Measurements from ENCODE around the gene NAV1.
"Not testable (repeated sequence)": the region's sequence is repeated elsewhere in the genome, so short reads cannot be mapped to it uniquely, and the experiment has no call there.

NAV1 gene

DNA sequence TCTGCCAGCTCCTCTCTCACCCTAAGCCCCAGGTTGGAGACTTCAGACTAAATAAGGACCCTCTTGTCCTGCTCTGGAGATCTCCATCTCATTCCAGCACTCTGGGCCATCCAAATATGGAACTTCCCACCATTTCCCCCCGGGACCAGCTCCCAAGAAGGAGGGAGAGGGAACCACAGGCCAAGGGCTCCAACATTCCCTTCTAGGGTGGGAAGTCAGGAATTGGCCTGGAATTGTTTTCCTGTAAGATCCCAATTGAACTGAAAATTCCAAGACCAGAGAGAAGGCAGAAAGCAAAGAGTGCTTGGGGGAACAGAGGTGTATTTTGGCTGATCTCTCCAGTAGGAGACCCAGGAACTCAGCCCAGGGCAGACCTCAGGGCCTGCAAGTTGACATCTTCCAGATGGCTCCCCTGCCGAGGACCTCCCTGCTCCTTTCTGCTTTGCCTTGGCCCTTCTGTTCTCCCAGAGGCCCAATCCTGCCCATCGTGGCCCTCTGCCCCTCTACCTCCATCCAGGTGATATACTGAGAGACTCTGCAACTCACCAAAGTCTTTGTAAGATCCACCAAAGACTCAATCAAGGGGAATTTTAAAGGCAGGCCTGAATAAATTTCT, 46.9 kb upstream of the NAV1 start:
- no peak overlapping the region for H3K4me3 ChIP-seq (ENCODE audit: low read depth, low read length)
- peak overlapping the region; percentile 14 for H3K27ac ChIP-seq (ENCODE audit: low read depth, low read length)
- no peak overlapping the region for H2AFZ ChIP-seq (ENCODE audit: insufficient read depth, low read length, poor library complexity)
- H4K8ac ChIP-seq (ENCODE audit: low read depth, low read length) = no peak overlapping the region
- no peak overlapping the region for H2AK5ac ChIP-seq (ENCODE audit: low read length)
- H3K36me3 ChIP-seq (ENCODE audit: control insufficient read depth in 1 of 2, insufficient read depth in 2 of 2, low read length in 2 of 2) = peaks cover 59 to 80% of the 10 kb centered on the region in 2 experiments
- DNase-seq = no peak
- H4K12ac ChIP-seq (ENCODE audit: low read depth, low read length) = no peak overlapping the region
- peaks cover 25 to 35% of the 10 kb centered on the region in 2 experiments for H3K4me1 ChIP-seq (ENCODE audit: control insufficient read depth in 1 of 2, insufficient read depth in 2 of 2, low read length in 2 of 2)
- peaks cover 2% of the 10 kb centered on the region for H3K79me2 ChIP-seq (ENCODE audit: control insufficient read depth, insufficient read depth, low read length, poor library complexity)
- no peaks in the 10 kb centered on the region for H3K27me3 ChIP-seq (ENCODE audit: insufficient read depth, low read length)
- peaks cover 6% of the 10 kb centered on the region for H3K9me3 ChIP-seq (ENCODE audit: insufficient read depth, low read depth, low read length)
- no peak overlapping the region for H2BK12ac ChIP-seq (ENCODE audit: low read length)
- peak overlapping the region; percentile 7 for H2BK120ac ChIP-seq (ENCODE audit: insufficient read depth, low read length, poor library complexity)
- H3K4me2 ChIP-seq (ENCODE audit: low read length) = no peak overlapping the region
- no peak overlapping the region for H3K23ac ChIP-seq (ENCODE audit: low read length)
- H3K14ac ChIP-seq (ENCODE audit: low read length) = peak overlapping the region; percentile 17
- no peak overlapping the region for H3K9ac ChIP-seq (ENCODE audit: low read length)
- H4K91ac ChIP-seq (ENCODE audit: low read depth, low read length) = no peak overlapping the region
- peaks cover 17% of the 10 kb centered on the region for H3K79me1 ChIP-seq (ENCODE audit: low read length)
- no peak overlapping the region for H3K18ac ChIP-seq (ENCODE audit: low read length)
- peak overlapping the region; percentile 24 for H2BK5ac ChIP-seq (ENCODE audit: low read depth, low read length, poor library complexity)
- H3K4ac ChIP-seq (ENCODE audit: low read depth, low read length) = peak overlapping the region; percentile 14
- no CpG with 5 or more reads among the region's 3 CpGs for WGBS (ENCODE audit: extremely low coverage, insufficient coverage, insufficient read length)

DNA sequence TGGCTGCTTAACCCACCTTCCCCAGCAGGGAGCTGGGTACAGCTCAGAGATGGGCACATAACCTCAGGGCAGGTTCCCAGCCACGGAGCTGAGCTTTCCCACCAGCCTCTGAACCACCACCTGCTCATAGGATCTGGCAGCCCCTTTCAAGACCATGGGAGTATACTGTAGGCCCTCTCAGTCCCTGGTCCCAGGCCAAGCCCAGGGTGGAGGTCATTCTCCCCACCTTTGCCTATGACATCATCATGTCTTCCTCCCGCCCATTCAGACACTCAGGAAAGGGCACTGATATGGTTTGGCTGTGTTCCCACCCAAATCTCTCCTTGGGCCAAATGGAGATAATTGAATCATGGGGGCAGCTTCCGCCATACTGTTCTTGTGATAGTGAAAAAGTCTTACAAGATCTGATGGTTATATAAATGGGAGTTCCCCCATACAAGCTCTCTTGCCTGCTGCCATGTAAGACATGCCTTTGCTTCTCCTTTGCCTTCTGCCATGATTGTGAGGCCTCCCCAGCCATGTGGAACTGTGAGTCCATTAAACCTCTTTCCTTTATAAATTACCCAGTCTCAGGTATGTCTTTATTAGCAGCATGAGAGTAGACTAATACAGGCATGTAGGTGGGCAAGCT, 45.8 kb upstream of the NAV1 start:
- H4K12ac ChIP-seq (ENCODE audit: low read depth, low read length); H3K23ac ChIP-seq (ENCODE audit: low read length); H3K79me2 ChIP-seq (ENCODE audit: control insufficient read depth, insufficient read depth, low read length, poor library complexity); DNase-seq; H3K4me3 ChIP-seq (ENCODE audit: low read depth, low read length); H2BK120ac ChIP-seq (ENCODE audit: insufficient read depth, low read length, poor library complexity); H3K14ac ChIP-seq (ENCODE audit: low read length); H3K27ac ChIP-seq (ENCODE audit: low read depth, low read length); H3K9me3 ChIP-seq (ENCODE audit: insufficient read depth, low read depth, low read length); H2AK5ac ChIP-seq (ENCODE audit: low read length); H3K27me3 ChIP-seq (ENCODE audit: insufficient read depth, low read length); H3K9ac ChIP-seq (ENCODE audit: low read length); H2BK12ac ChIP-seq (ENCODE audit: low read length); H4K8ac ChIP-seq (ENCODE audit: low read depth, low read length); H3K4me2 ChIP-seq (ENCODE audit: low read length); H2AFZ ChIP-seq (ENCODE audit: insufficient read depth, low read length, poor library complexity): not testable (repeated sequence)
- Histone ChIP-seq H2BK5ac (ENCODE audit: low read depth, low read length, poor library complexity) (peak overlapping the region; percentile 8), H3K36me3 (ENCODE audit: control insufficient read depth in 1 of 2, insufficient read depth in 2 of 2, low read length in 2 of 2) (peaks cover 59 to 72% of the 10 kb centered on the region in 2 experiments), H3K4me1 (ENCODE audit: control insufficient read depth in 1 of 2, insufficient read depth in 2 of 2, low read length in 2 of 2) (peaks cover 25 to 35% of the 10 kb centered on the region in 2 experiments), H3K79me1 (ENCODE audit: low read length) (peaks cover 19% of the 10 kb centered on the region), H4K91ac (ENCODE audit: low read depth, low read length) (peak overlapping the region; percentile 18), H3K4ac (ENCODE audit: low read depth, low read length) (peak overlapping the region; percentile 41), H3K18ac (ENCODE audit: low read length) (peak overlapping the region; percentile 11)
- no CpG with 5 or more reads among the region's 3 CpGs for WGBS (ENCODE audit: extremely low coverage, insufficient coverage, insufficient read length)

DNA sequence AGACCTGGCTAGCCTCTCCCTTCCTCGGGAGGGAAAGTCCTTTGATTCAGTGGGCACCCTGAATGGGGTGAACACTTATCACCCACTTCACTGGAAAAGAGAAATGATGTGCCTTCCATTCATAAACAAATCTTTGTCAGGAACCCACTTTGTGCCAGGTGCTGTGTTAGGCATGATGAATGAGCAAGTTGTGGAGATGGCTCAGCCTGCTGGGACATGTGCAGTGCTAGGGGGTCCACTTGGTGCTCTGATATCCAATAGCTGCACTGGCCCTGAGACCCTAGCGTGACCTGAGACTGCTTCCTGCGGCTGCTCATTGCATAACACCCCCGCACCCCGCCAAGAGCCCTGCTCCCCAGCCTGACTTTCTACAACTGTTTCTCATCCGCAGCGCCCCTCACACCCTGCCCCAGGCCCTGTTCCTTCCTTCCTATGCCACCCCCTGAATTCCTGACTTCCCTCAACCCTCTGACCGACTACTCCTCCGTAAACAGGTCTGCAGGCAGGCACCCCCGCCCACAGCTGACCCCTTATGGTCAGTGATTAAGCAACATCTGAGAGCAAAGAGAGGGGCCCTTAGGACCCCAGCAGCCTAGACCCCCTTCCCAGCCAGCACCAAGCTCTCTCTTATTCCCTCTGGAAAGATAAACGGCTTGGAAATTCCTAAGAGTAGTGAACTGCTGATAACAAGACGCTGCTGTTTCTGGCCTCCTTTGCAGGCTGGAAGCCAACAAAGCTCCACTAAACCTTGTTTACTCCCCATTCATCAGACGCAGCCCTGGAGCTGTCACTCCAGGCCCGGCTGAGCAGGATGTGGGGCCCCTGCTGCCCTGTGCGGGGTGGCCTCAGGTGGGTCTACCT, 44.9 kb upstream of the NAV1 start:
- Histone ChIP-seq H3K27ac (ENCODE audit: low read depth, low read length) (peak overlapping the region; percentile 55), H4K12ac (ENCODE audit: low read depth, low read length) (peak overlapping the region; percentile 20), H3K9me3 (ENCODE audit: insufficient read depth, low read depth, low read length) (peaks cover 9% of the 10 kb centered on the region), H4K8ac (ENCODE audit: low read depth, low read length) (peak overlapping the region; percentile 30), H3K9ac (ENCODE audit: low read length) (peak overlapping the region; percentile 36), H2AFZ (ENCODE audit: insufficient read depth, low read length, poor library complexity) (no peak overlapping the region), H3K14ac (ENCODE audit: low read length) (peak overlapping the region; percentile 16), H2BK12ac (ENCODE audit: low read length) (peak overlapping the region; percentile 47), H2BK5ac (ENCODE audit: low read depth, low read length, poor library complexity) (peak overlapping the region; percentile 7), H3K4me2 (ENCODE audit: low read length) (no peak overlapping the region), H2AK5ac (ENCODE audit: low read length) (peak overlapping the region; percentile 40), H3K4me3 (ENCODE audit: low read depth, low read length) (no peak overlapping the region), H3K79me1 (ENCODE audit: low read length) (peaks cover 21% of the 10 kb centered on the region), H3K4me1 (ENCODE audit: control insufficient read depth in 1 of 2, insufficient read depth in 2 of 2, low read length in 2 of 2) (peaks cover 27 to 38% of the 10 kb centered on the region in 2 experiments), H3K27me3 (ENCODE audit: insufficient read depth, low read length) (no peaks in the 10 kb centered on the region), H3K23ac (ENCODE audit: low read length) (no peak overlapping the region), H2BK120ac (ENCODE audit: insufficient read depth, low read length, poor library complexity) (peak overlapping the region; percentile 5), H3K36me3 (ENCODE audit: control insufficient read depth in 1 of 2, insufficient read depth in 2 of 2, low read length in 2 of 2) (peaks cover 60 to 74% of the 10 kb centered on the region in 2 experiments), H3K18ac (ENCODE audit: low read length) (peak overlapping the region; percentile 42), H3K79me2 (ENCODE audit: control insufficient read depth, insufficient read depth, low read length, poor library complexity) (peaks cover 8% of the 10 kb centered on the region), H4K91ac (ENCODE audit: low read depth, low read length) (peak overlapping the region; percentile 67), H3K4ac (ENCODE audit: low read depth, low read length) (peak overlapping the region; percentile 73)
- DNase-seq = no peak
- no CpG with 5 or more reads among the region's 15 CpGs for WGBS (ENCODE audit: extremely low coverage, insufficient coverage, insufficient read length)

DNA sequence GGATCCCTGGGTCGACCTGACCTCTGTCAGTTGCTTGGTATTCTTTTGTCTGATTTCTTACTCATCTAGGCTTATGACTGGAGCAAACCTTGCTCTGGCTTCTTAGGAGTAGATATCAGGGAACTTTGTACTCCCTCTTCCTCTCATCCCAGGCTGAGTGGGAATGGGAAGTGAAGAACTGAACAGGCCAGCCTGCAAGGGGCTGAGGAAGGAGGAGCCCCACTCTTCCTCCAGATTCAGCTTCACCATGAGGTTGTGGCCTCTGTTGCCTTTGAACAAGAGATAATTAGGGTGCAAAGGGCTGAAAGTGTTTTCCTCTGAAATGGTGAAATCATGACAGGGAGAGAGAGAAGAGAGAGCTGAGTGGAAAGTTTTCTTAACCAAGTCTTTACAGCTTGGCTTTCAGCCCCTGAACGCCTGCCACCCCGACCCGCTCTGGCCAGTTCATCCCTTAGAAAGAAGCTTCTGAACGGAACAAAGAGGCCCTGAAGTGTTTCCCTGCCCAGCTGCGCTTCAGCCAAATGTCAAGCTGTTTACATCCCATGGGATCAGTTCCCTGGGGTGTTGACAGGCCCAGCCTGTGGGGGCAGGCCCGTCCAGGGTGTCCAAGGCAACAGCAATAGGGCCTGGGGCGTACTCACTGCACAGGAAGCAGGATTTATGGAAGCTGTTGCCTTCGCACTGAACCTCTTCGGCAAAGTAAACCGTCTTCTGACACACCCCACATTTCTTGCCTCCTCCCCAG, 43.2 kb upstream of the NAV1 start:
- Histone ChIP-seq H3K27ac (ENCODE audit: low read depth, low read length) (peak overlapping the region; percentile 25), H3K4me2 (ENCODE audit: low read length) (no peak overlapping the region), H4K91ac (ENCODE audit: low read depth, low read length) (peak overlapping the region; percentile 62), H3K9ac (ENCODE audit: low read length) (no peak overlapping the region), H3K27me3 (ENCODE audit: insufficient read depth, low read length) (no peaks in the 10 kb centered on the region), H3K14ac (ENCODE audit: low read length) (no peak overlapping the region), H3K79me2 (ENCODE audit: control insufficient read depth, insufficient read depth, low read length, poor library complexity) (peaks cover 22% of the 10 kb centered on the region), H4K12ac (ENCODE audit: low read depth, low read length) (no peak overlapping the region), H3K36me3 (ENCODE audit: control insufficient read depth in 1 of 2, insufficient read depth in 2 of 2, low read length in 2 of 2) (peaks cover 54 to 67% of the 10 kb centered on the region in 2 experiments), H3K9me3 (ENCODE audit: insufficient read depth, low read depth, low read length) (peaks cover 9% of the 10 kb centered on the region), H2AFZ (ENCODE audit: insufficient read depth, low read length, poor library complexity) (no peak overlapping the region), H3K4ac (ENCODE audit: low read depth, low read length) (peak overlapping the region; percentile 17), H3K4me3 (ENCODE audit: low read depth, low read length) (no peak overlapping the region), H3K79me1 (ENCODE audit: low read length) (peaks cover 36% of the 10 kb centered on the region), H3K4me1 (ENCODE audit: control insufficient read depth in 1 of 2, insufficient read depth in 2 of 2, low read length in 2 of 2) (peaks cover 42 to 52% of the 10 kb centered on the region in 2 experiments), H2BK120ac (ENCODE audit: insufficient read depth, low read length, poor library complexity) (peak overlapping the region; percentile 28), H3K23ac (ENCODE audit: low read length) (no peak overlapping the region), H2BK5ac (ENCODE audit: low read depth, low read length, poor library complexity) (peak overlapping the region; percentile 27), H2AK5ac (ENCODE audit: low read length) (no peak overlapping the region), H4K8ac (ENCODE audit: low read depth, low read length) (no peak overlapping the region), H2BK12ac (ENCODE audit: low read length) (no peak overlapping the region), H3K18ac (ENCODE audit: low read length) (no peak overlapping the region)
- WGBS (ENCODE audit: extremely low coverage, insufficient coverage, insufficient read length) = no CpG with 5 or more reads among the region's 11 CpGs
- DNase-seq = no peak
